ENCODE results near the gene DPH6. TPM values are rescaled to one million over a fixed set of nuclear protein-coding genes. Genes with fewer than 3 reads are reported as not detected.

DPH6 gene, protein sequence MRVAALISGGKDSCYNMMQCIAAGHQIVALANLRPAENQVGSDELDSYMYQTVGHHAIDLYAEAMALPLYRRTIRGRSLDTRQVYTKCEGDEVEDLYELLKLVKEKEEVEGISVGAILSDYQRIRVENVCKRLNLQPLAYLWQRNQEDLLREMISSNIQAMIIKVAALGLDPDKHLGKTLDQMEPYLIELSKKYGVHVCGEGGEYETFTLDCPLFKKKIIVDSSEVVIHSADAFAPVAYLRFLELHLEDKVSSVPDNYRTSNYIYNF
- total RNA-seq (2021) = 30.4 to 32.7 TPM (median 31.7 TPM) in 3 replicates
- percentile 77 among the genes with signal in this experiment for Bru-seq, nascent RNA
- long read RNA-seq, experiment 1, transcript DPH6-201 (9 exons, 2,099 nt) = major isoform, 65 of 97 reads
- long read RNA-seq, experiment 1, partial matches to known transcripts = 7 of 97 reads
- long read RNA-seq, experiment 1, other reads (novel, unspliced or antisense) = 23 of 97 reads
- long read RNA-seq, experiment 2, partial matches to known transcripts = 5 of 40 reads
- long read RNA-seq, experiment 2, other reads (novel, unspliced or antisense) = 34 of 40 reads
- long read RNA-seq, experiment 3, transcript DPH6-201 (9 exons, 2,099 nt) = major isoform, 53 of 67 reads
- long read RNA-seq, experiment 3, partial matches to known transcripts = 4 of 67 reads
- long read RNA-seq, experiment 3, other reads (novel, unspliced or antisense) = 9 of 67 reads

DNA sequence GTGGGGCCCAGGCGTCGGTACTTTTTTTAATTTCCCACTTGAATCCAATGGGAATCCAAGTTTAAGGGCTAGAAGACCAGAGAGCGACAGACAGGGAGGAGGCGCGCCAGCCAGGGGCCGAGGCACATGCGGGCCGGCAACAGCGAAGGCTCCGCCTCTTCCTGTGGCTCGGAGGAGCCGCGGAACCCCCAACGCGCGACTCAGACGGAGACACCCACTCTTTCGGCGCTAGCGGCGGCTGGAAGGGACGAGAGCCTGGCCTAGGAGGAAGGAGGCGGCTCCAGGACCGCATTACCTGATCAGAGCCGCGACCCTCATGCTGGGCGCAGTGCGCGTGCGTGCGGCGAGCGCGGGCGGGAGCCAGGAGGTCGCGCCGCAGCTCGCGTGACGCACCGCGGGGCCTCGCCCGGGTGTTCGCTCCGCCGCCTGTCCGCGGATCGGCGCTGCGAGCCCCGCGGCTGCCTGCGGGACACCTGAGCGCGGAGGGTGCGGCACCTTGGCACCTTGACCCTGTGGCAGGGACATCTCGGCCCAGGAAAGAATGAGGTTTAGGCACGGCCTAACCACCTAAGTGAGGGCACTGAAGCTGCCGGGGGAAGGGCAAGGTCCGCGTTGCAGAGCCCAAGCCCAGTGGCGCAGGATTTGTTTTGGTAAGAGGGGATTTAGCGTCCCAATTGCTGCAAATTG, at the start of gene DPH6:
DPH6 (minus strand) TSS at position 342 of the 687 bp plus-strand sequence; CDS start at position 318, 24 bp downstream.
- Mint-ChIP-seq H3K4me3 (peak within 1 kb of the TSS; percentile 88), H3K27ac (peak within 1 kb of the TSS; percentile 99), H3K9me3 (no peaks in the 10 kb centered on the region), H3K36me3 (no peaks in the 10 kb centered on the region), H3K4me1 (peaks cover 55% of the 10 kb centered on the region), H3K27me3 (ENCODE audit: low read depth) (no peaks in the 10 kb centered on the region)
- peak; percentile 84 for DNase-seq (ENCODE audit: low spot score)
- ChIA-PET CTCF (interaction anchor here (0.6 kb wide), 1 partner anchor 409 kb away, joined by 3 read pairs; no protein-coding TSS in a partner anchor), POLR2A (interaction anchor here (0.6 kb wide), 2 partner anchors 18 to 764 kb away, joined by 3 to 5 read pairs; no protein-coding TSS in a partner anchor)
- ATAC-seq = peak; percentile 71
- TF ChIP-seq, protein P1, sequence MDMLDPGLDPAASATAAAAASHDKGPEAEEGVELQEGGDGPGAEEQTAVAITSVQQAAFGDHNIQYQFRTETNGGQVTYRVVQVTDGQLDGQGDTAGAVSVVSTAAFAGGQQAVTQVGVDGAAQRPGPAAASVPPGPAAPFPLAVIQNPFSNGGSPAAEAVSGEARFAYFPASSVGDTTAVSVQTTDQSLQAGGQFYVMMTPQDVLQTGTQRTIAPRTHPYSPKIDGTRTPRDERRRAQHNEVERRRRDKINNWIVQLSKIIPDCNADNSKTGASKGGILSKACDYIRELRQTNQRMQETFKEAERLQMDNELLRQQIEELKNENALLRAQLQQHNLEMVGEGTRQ (CRISPR knock-in tag; IDR thresholded peaks at IDR 0.05) = peak; percentile 52
- TF ChIP-seq KAT7 (CRISPR knock-in tag; IDR thresholded peaks at IDR 0.05; ENCODE audit: borderline replicate concordance) (0 out of 2 replicates have a peak, but pooled peaks have one; percentile 68), NFE2L1 (CRISPR knock-in tag; IDR thresholded peaks at IDR 0.05) (peak; percentile 54; the same call in 1 of the 2 replicates), TEAD4 (CRISPR knock-in tag; IDR thresholded peaks at IDR 0.05) (peak; percentile 71; the same call in 1 of the 2 replicates), ZNF263 (CRISPR knock-in tag; IDR thresholded peaks at IDR 0.05; ENCODE audit: low read depth) (no peak), TP53 (CRISPR knock-in tag; IDR thresholded peaks at IDR 0.05) (peak; percentile 74; the same call in 1 of the 2 replicates), NFATC4 (CRISPR knock-in tag; IDR thresholded peaks at IDR 0.05) (0 out of 2 replicates have a peak, but pooled peaks have one; percentile 20), SMAD4 (CRISPR knock-in tag; IDR thresholded peaks at IDR 0.05) (0 out of 2 replicates have a peak, but pooled peaks have one; percentile 57), SP1 (CRISPR knock-in tag; conservative IDR thresholded peaks at IDR 0.05) (peak; percentile 77; the same call in 1 of the 2 replicates)
- TF ChIP-seq, protein P2, sequence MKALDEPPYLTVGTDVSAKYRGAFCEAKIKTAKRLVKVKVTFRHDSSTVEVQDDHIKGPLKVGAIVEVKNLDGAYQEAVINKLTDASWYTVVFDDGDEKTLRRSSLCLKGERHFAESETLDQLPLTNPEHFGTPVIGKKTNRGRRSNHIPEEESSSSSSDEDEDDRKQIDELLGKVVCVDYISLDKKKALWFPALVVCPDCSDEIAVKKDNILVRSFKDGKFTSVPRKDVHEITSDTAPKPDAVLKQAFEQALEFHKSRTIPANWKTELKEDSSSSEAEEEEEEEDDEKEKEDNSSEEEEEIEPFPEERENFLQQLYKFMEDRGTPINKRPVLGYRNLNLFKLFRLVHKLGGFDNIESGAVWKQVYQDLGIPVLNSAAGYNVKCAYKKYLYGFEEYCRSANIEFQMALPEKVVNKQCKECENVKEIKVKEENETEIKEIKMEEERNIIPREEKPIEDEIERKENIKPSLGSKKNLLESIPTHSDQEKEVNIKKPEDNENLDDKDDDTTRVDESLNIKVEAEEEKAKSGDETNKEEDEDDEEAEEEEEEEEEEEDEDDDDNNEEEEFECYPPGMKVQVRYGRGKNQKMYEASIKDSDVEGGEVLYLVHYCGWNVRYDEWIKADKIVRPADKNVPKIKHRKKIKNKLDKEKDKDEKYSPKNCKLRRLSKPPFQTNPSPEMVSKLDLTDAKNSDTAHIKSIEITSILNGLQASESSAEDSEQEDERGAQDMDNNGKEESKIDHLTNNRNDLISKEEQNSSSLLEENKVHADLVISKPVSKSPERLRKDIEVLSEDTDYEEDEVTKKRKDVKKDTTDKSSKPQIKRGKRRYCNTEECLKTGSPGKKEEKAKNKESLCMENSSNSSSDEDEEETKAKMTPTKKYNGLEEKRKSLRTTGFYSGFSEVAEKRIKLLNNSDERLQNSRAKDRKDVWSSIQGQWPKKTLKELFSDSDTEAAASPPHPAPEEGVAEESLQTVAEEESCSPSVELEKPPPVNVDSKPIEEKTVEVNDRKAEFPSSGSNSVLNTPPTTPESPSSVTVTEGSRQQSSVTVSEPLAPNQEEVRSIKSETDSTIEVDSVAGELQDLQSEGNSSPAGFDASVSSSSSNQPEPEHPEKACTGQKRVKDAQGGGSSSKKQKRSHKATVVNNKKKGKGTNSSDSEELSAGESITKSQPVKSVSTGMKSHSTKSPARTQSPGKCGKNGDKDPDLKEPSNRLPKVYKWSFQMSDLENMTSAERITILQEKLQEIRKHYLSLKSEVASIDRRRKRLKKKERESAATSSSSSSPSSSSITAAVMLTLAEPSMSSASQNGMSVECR (CRISPR knock-in tag; IDR thresholded peaks at IDR 0.05; ENCODE audit: borderline replicate concordance) = peak; percentile 81; the same call in 1 of the 2 replicates
- TF ChIP-seq, protein P3, sequence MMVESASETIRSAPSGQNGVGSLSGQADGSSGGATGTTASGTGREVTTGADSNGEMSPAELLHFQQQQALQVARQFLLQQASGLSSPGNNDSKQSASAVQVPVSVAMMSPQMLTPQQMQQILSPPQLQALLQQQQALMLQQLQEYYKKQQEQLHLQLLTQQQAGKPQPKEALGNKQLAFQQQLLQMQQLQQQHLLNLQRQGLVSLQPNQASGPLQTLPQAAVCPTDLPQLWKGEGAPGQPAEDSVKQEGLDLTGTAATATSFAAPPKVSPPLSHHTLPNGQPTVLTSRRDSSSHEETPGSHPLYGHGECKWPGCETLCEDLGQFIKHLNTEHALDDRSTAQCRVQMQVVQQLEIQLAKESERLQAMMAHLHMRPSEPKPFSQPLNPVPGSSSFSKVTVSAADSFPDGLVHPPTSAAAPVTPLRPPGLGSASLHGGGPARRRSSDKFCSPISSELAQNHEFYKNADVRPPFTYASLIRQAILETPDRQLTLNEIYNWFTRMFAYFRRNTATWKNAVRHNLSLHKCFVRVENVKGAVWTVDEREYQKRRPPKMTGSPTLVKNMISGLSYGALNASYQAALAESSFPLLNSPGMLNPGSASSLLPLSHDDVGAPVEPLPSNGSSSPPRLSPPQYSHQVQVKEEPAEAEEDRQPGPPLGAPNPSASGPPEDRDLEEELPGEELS (CRISPR knock-in tag; IDR thresholded peaks at IDR 0.05) = peak; percentile 90
- TF ChIP-seq, protein P4, sequence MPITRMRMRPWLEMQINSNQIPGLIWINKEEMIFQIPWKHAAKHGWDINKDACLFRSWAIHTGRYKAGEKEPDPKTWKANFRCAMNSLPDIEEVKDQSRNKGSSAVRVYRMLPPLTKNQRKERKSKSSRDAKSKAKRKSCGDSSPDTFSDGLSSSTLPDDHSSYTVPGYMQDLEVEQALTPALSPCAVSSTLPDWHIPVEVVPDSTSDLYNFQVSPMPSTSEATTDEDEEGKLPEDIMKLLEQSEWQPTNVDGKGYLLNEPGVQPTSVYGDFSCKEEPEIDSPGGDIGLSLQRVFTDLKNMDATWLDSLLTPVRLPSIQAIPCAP (CRISPR knock-in tag; IDR thresholded peaks at IDR 0.05) = peak; percentile 21; the same call in 1 of the 2 replicates
- TF ChIP-seq, protein P5, sequence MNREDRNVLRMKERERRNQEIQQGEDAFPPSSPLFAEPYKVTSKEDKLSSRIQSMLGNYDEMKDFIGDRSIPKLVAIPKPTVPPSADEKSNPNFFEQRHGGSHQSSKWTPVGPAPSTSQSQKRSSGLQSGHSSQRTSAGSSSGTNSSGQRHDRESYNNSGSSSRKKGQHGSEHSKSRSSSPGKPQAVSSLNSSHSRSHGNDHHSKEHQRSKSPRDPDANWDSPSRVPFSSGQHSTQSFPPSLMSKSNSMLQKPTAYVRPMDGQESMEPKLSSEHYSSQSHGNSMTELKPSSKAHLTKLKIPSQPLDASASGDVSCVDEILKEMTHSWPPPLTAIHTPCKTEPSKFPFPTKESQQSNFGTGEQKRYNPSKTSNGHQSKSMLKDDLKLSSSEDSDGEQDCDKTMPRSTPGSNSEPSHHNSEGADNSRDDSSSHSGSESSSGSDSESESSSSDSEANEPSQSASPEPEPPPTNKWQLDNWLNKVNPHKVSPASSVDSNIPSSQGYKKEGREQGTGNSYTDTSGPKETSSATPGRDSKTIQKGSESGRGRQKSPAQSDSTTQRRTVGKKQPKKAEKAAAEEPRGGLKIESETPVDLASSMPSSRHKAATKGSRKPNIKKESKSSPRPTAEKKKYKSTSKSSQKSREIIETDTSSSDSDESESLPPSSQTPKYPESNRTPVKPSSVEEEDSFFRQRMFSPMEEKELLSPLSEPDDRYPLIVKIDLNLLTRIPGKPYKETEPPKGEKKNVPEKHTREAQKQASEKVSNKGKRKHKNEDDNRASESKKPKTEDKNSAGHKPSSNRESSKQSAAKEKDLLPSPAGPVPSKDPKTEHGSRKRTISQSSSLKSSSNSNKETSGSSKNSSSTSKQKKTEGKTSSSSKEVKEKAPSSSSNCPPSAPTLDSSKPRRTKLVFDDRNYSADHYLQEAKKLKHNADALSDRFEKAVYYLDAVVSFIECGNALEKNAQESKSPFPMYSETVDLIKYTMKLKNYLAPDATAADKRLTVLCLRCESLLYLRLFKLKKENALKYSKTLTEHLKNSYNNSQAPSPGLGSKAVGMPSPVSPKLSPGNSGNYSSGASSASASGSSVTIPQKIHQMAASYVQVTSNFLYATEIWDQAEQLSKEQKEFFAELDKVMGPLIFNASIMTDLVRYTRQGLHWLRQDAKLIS (CRISPR knock-in tag; IDR thresholded peaks at IDR 0.05; ENCODE audit: borderline replicate concordance) = 0 out of 2 replicates have a peak, but pooled peaks have one; percentile 43
- TF ChIP-seq, protein P6, sequence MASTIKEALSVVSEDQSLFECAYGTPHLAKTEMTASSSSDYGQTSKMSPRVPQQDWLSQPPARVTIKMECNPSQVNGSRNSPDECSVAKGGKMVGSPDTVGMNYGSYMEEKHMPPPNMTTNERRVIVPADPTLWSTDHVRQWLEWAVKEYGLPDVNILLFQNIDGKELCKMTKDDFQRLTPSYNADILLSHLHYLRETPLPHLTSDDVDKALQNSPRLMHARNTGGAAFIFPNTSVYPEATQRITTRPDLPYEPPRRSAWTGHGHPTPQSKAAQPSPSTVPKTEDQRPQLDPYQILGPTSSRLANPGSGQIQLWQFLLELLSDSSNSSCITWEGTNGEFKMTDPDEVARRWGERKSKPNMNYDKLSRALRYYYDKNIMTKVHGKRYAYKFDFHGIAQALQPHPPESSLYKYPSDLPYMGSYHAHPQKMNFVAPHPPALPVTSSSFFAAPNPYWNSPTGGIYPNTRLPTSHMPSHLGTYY (CRISPR knock-in tag; IDR thresholded peaks at IDR 0.05) = no peak
- TF ChIP-seq, protein P7, sequence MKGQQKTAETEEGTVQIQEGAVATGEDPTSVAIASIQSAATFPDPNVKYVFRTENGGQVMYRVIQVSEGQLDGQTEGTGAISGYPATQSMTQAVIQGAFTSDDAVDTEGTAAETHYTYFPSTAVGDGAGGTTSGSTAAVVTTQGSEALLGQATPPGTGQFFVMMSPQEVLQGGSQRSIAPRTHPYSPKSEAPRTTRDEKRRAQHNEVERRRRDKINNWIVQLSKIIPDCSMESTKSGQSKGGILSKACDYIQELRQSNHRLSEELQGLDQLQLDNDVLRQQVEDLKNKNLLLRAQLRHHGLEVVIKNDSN (CRISPR knock-in tag; IDR thresholded peaks at IDR 0.05) = peak; percentile 61; the same call in 1 of the 2 replicates
- TF ChIP-seq, protein P8, sequence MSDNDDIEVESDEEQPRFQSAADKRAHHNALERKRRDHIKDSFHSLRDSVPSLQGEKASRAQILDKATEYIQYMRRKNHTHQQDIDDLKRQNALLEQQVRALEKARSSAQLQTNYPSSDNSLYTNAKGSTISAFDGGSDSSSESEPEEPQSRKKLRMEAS (CRISPR knock-in tag; IDR thresholded peaks at IDR 0.05) = peak; percentile 91
- TF ChIP-seq, protein P9, sequence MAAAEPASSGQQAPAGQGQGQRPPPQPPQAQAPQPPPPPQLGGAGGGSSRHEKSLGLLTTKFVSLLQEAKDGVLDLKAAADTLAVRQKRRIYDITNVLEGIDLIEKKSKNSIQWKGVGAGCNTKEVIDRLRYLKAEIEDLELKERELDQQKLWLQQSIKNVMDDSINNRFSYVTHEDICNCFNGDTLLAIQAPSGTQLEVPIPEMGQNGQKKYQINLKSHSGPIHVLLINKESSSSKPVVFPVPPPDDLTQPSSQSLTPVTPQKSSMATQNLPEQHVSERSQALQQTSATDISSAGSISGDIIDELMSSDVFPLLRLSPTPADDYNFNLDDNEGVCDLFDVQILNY (CRISPR knock-in tag; IDR thresholded peaks at IDR 0.05) = peak; percentile 93
